Gastroesophageal sphincter (tissue), 4 donors: Measurements from ENCODE around the gene SCN1B. TPM values are rescaled to one million over a fixed set of nuclear protein-coding genes. Genes with fewer than 3 reads are reported as not detected.
A peak's percentile ranks its signal among the peaks of the same experiment; 100 is the strongest.
"Not testable (repeated sequence)": the region's sequence is repeated elsewhere in the genome, so short reads cannot be mapped to it uniquely, and the experiment has no call there.

ENCODE experiments used
- ATAC-seq: fragments of 150-250 bp; one replicate; pipeline ENCODE4 v1.9.1; 2016; ENCODE audit warnings: mild to moderate bottlenecking, moderate library complexity
- H3K27ac ChIP-seq, 4 donors: fragments of 200-600 bp; sonication (generic) in 3 of 4; 1 replicate in 3 of 4; 2 replicates in 1 of 4; pipeline ENCODE4 v1.5.1; 2016 to 2019
- H3K27me3 ChIP-seq: fragments of 200-600 bp; sonication (generic); one replicate; pipeline ENCODE4 v1.5.1; 2019
- H3K36me3 ChIP-seq, 2 donors: fragments of 200-600 bp; sonication (generic); one replicate each; pipeline ENCODE4 v1.5.1; 2019; ENCODE audit warnings: control low read depth in 1 of 2
- H3K4me1 ChIP-seq, 3 donors: fragments of 200-600 bp; sonication (generic); 1 replicate in 2 of 3; 2 replicates in 1 of 3; pipeline ENCODE4 v1.5.1; 2016 to 2019; ENCODE audit warnings: control low read depth in 2 of 3
- H3K4me3 ChIP-seq, 2 donors: fragments of 200-600 bp; sonication (generic); one replicate each; pipeline ENCODE4 v1.5.1; 2019; ENCODE audit warnings: mild to moderate bottlenecking in 1 of 2, moderate library complexity in 1 of 2
- H3K9me3 ChIP-seq, 3 donors: fragments of 200-600 bp; sonication (generic); one replicate each; pipeline ENCODE4 v1.5.1; 2017 to 2019; ENCODE audit warnings: control low read depth in 2 of 3
- EP300 ChIP-seq: sonication (generic); formaldehyde crosslinking; IDR thresholded peaks from one replicate; pipeline ENCODE4 v1.6.1; 2017; ENCODE audit warnings: antibody characterized with exemption, mild to moderate bottlenecking
- POLR2A ChIP-seq, 2 donors: fragments of 450-650 bp; IDR thresholded peaks; one replicate each; pipeline ENCODE4 v1.6.1; 2017; ENCODE audit warnings: antibody characterized with exemption in 2 of 2, mild to moderate bottlenecking in 2 of 2, moderate library complexity in 1 of 2
- POLR2AphosphoS5 ChIP-seq: sonication (generic); formaldehyde crosslinking; IDR thresholded peaks from one replicate; pipeline ENCODE4 v1.6.1; 2017; ENCODE audit warnings: antibody characterized with exemption
- whole genome bisulfite sequencing, 2 donors: methylation state at CpG; one replicate each; pipeline ENCODE4 v1.1.5; 2018; ENCODE audit warnings: low coverage in 1 of 2; 5-methylcytosine and 5-hydroxymethylcytosine counted together
- total RNA-seq, 4 donors: library from RNA; depleted of rRNA; stranded (reverse); fragments of >200 nt; gene quantifications; one replicate each; pipeline ENCODE4 v1.1.0, GENCODE V29; 2016
- TF ChIP-seq, protein P1 (sequence below), 4 experiments: fragments of 200-600 bp in 2 of 4; fragments of 450-650 bp in 2 of 4; sonication (generic) in 1 of 4; IDR thresholded peaks; one replicate each; pipeline ENCODE4 v1.5.1; 2017 to 2019; ENCODE audit warnings: antibody characterized with exemption in 4 of 4, mild to moderate bottlenecking in 2 of 4, moderate library complexity in 2 of 4

SCN1B gene
- total RNA-seq, 4 donors from 2014 or later = 5.3 to 13.2 (median 9.5) TPM

GRCh38 chr19:35027851-35028599 is 2.2 kb upstream of the SCN1B start:
- TF ChIP-seq POLR2AphosphoS5 (no peak), EP300 (no peak), POLR2A (IDR thresholded peaks at IDR 0.05) (no peak)
- TF ChIP-seq, protein P1, sequence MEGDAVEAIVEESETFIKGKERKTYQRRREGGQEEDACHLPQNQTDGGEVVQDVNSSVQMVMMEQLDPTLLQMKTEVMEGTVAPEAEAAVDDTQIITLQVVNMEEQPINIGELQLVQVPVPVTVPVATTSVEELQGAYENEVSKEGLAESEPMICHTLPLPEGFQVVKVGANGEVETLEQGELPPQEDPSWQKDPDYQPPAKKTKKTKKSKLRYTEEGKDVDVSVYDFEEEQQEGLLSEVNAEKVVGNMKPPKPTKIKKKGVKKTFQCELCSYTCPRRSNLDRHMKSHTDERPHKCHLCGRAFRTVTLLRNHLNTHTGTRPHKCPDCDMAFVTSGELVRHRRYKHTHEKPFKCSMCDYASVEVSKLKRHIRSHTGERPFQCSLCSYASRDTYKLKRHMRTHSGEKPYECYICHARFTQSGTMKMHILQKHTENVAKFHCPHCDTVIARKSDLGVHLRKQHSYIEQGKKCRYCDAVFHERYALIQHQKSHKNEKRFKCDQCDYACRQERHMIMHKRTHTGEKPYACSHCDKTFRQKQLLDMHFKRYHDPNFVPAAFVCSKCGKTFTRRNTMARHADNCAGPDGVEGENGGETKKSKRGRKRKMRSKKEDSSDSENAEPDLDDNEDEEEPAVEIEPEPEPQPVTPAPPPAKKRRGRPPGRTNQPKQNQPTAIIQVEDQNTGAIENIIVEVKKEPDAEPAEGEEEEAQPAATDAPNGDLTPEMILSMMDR (IDR thresholded peaks at IDR 0.05) = no peak
- Histone ChIP-seq H3K36me3 (peaks cover 0 to 54% of the 10 kb centered on the region in 2 donors), H3K4me3 (no peak overlapping the region), H3K27ac (no peak overlapping the region), H3K4me1 (peaks cover 0 to 34% (median 11%) of the 10 kb centered on the region in 3 donors), H3K9me3 (no peaks in the 10 kb centered on the region), H3K27me3 (no peaks in the 10 kb centered on the region)
- no peak for ATAC-seq
- WGBS, 2 donors = 67 to 75% methylated on average over 3 to 5 of the region's 7 CpGs

- H3K4me1 ChIP-seq = peaks cover 0 to 34% (median 11%) of the 10 kb centered on the region in 3 donors
- WGBS, 2 donors = 90% methylated on average over 3 of the region's 3 CpGs; no CpG with 5 or more reads in 1 of the 2 donors
- H3K36me3 ChIP-seq = peaks cover 0 to 53% of the 10 kb centered on the region in 2 donors
- not testable (repeated sequence) for H3K9me3 ChIP-seq, H3K27ac ChIP-seq, H3K4me3 ChIP-seq, H3K27me3 ChIP-seq, ATAC-seq
Measured at GRCh38 chr19:35028600-35028885, 1.7 kb upstream of the SCN1B start.

DNA sequence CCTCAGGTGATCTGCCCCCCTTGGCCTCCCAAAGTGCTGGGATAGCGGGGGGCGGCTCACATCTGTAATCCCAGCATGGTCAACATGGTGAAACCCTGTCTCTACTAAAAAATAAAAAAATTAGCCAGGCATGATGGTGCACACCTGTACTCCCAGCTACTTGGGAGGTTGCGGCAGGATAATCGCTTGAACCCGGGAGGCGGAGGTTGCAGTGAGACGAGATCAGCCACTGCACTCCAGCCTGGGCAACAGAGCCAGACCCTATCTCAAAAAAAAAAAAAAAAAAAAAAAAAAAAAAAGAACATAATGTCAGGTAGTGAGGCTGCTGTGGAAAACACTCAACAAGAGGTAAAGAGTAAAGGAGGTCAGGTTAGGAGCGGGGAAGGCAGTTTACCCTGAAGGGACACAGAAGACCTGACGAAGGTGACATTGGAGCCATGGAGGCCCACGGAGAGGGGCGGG is 964 bp upstream of the SCN1B start:
- not testable (repeated sequence) for H3K9me3 ChIP-seq, H3K4me3 ChIP-seq, H3K27me3 ChIP-seq, ATAC-seq
- WGBS, 2 donors = 67 to 89% methylated on average over 4 to 5 of the region's 11 CpGs
- H3K27ac ChIP-seq = peak overlapping the region in 2 of 4 donors; percentile 65 to 77
- peaks cover 0 to 34% (median 11%) of the 10 kb centered on the region in 3 donors for H3K4me1 ChIP-seq
- peaks cover 0 to 53% of the 10 kb centered on the region in 2 donors for H3K36me3 ChIP-seq

GRCh38 chr19:35029737-35030256 is 473 bp upstream of the SCN1B start:
- Histone ChIP-seq H3K4me1 (peaks cover 0 to 34% (median 11%) of the 10 kb centered on the region in 3 donors), H3K27me3 (no peaks in the 10 kb centered on the region), H3K4me3 (peak overlapping the region; percentile 28 to 77), H3K9me3 (no peaks in the 10 kb centered on the region), H3K36me3 (peaks cover 0 to 53% of the 10 kb centered on the region in 2 donors), H3K27ac (peak overlapping the region in 3 of 4 donors; percentile 65 to 77 (median 74))
- no peak for TF ChIP-seq POLR2AphosphoS5
- TF ChIP-seq POLR2A (IDR thresholded peaks at IDR 0.05) = no peak
- TF ChIP-seq EP300 = no peak
- TF ChIP-seq, protein P1 (IDR thresholded peaks at IDR 0.05) = no peak
- 30% methylated on average over 6 of the region's 11 CpGs; no CpG with 5 or more reads in 1 of the 2 donors for WGBS, 2 donors
- ATAC-seq = peak; percentile 3

- Histone ChIP-seq H3K9me3 (no peaks in the 10 kb centered on the region), H3K4me1 (peaks cover 0 to 34% (median 11%) of the 10 kb centered on the region in 3 donors), H3K27ac (peak overlapping the region in 3 of 4 donors; percentile 65 to 77 (median 74)), H3K4me3 (peak overlapping the region; percentile 28 to 77), H3K36me3 (peaks cover 0 to 53% of the 10 kb centered on the region in 2 donors), H3K27me3 (no peaks in the 10 kb centered on the region)
- 5 to 7% methylated on average over 18 to 20 of the region's 31 CpGs for WGBS, 2 donors
- peak; percentile 44 for ATAC-seq
- TF ChIP-seq, protein P1 (IDR thresholded peaks at IDR 0.05) = no peak
Measured at GRCh38 chr19:35031072-35031881, 1.0 kb downstream of the SCN1B start.
